Measurements from ENCODE around the gene IFI27L2. TPM values are rescaled to one million over a fixed set of nuclear protein-coding genes. Genes with fewer than 3 reads are reported as not detected.

The IFI27L2 gene
- total RNA-seq, 4 donors from 2014 or later = 32.8 to 108 (median 74.6) TPM; not detected in 1

- peak; percentile 98 for DNase-seq
- peaks cover 0 to 7% (median 3%) of the 10 kb centered on the region in 4 donors for H3K36me3 ChIP-seq
- TF ChIP-seq CTCF (IDR thresholded peaks at IDR 0.05) (peak in 1 of 5 experiments; percentile 8), POLR2AphosphoS5 (IDR thresholded peaks at IDR 0.05) (peak; percentile 99), POLR2A (IDR thresholded peaks at IDR 0.05) (peak; percentile 98), EP300 (IDR thresholded peaks at IDR 0.05; ENCODE audit: low read depth) (no peak)
- peak within 1 kb of the TSS; percentile 68 to 100 (median 96) for H3K4me3 ChIP-seq
- peaks cover 11 to 54% (median 34%) of the 10 kb centered on the region in 4 donors for H3K4me1 ChIP-seq
- intact Hi-C loops (cut with DNase I; ENCODE audit: low total_unique reads) = loop anchor here (5.0 kb wide), 1 partner anchor 1526 kb away; no protein-coding TSS in a partner anchor
- in situ Hi-C loops (cut with MboI; ENCODE audit: low pct_ligation_motif_present in 1 of 4, low pct_unique_long_range_greater_than_20kb in 1 of 4, low sequenced_read_pairs in 3 of 4) = no loop called here
- peaks cover 0 to 4% of the 10 kb centered on the region in 2 donors for H3K9me3 ChIP-seq
- no peaks in the 10 kb centered on the region for H3K27me3 ChIP-seq
- WGBS, 2 donors (ENCODE audit: low coverage in 1 of 2) = 0% methylated on average over 2 to 53 of the region's 77 CpGs
- peak within 1 kb of the TSS; percentile 95 to 99 (median 98) for H3K27ac ChIP-seq
These were observed 48.6 kb downstream of the IFI27L2 start, which contains the start of the genes DDX24 and IFI27L1 for GRCh38 chr14:94080621-94081385. DDX24 (minus strand) TSS chr14:94081202; CDS start chr14:94079742, 1,460 bp downstream. IFI27L1 (plus strand) TSS chr14:94081310; CDS start chr14:94096938, 15,628 bp downstream.

- peak overlapping the region; percentile 95 to 99 (median 98) for H3K27ac ChIP-seq
- in situ Hi-C loops (cut with MboI; ENCODE audit: low pct_ligation_motif_present in 1 of 4, low pct_unique_long_range_greater_than_20kb in 1 of 4, low sequenced_read_pairs in 3 of 4) = no loop called here
- H3K4me3 ChIP-seq = peak overlapping the region; percentile 68 to 100 (median 96)
- peaks cover 11 to 59% (median 34%) of the 10 kb centered on the region in 4 donors for H3K4me1 ChIP-seq
- WGBS, 2 donors (ENCODE audit: low coverage in 1 of 2) = 2 to 3% methylated on average over 10 to 15 of the region's 15 CpGs
- no peaks in the 10 kb centered on the region for H3K27me3 ChIP-seq
- TF ChIP-seq POLR2AphosphoS5 (IDR thresholded peaks at IDR 0.05) (no peak), POLR2A (IDR thresholded peaks at IDR 0.05) (no peak), CTCF (IDR thresholded peaks at IDR 0.05) (no peak), EP300 (IDR thresholded peaks at IDR 0.05; ENCODE audit: low read depth) (no peak)
- intact Hi-C loops (cut with DNase I; ENCODE audit: low total_unique reads) = loop anchor here (5.0 kb wide), 1 partner anchor 1527 kb away; no protein-coding TSS in a partner anchor
- peaks cover 0 to 6% of the 10 kb centered on the region in 2 donors for H3K9me3 ChIP-seq
- DNase-seq = no peak
- peaks cover 0 to 13% (median 4%) of the 10 kb centered on the region in 4 donors for H3K36me3 ChIP-seq
These were observed 49.3 kb downstream of the IFI27L2 start for GRCh38 chr14:94079891-94080620.

GRCh38 chr14:94077823-94078222, 51.6 kb downstream of the IFI27L2 start:
- H3K4me3 ChIP-seq = peak overlapping the region in 1 of 4 donors; percentile 100
- intact Hi-C loops (cut with DNase I; ENCODE audit: low total_unique reads) = no loop called here

More at GRCh38 chr14:94077823-94078222, 51.6 kb downstream of the IFI27L2 start:
- in situ Hi-C loops (cut with MboI; ENCODE audit: low pct_ligation_motif_present in 1 of 4, low pct_unique_long_range_greater_than_20kb in 1 of 4, low sequenced_read_pairs in 3 of 4) = no loop called here
- Histone ChIP-seq H3K9me3 (peaks cover 5 to 15% of the 10 kb centered on the region in 2 donors), H3K27me3 (no peaks in the 10 kb centered on the region), H3K36me3 (peaks cover 0 to 23% (median 5%) of the 10 kb centered on the region in 4 donors), H3K27ac (no peak overlapping the region), H3K4me1 (peaks cover 11 to 59% (median 34%) of the 10 kb centered on the region in 4 donors)
- TF ChIP-seq POLR2AphosphoS5 (IDR thresholded peaks at IDR 0.05) (no peak), CTCF (IDR thresholded peaks at IDR 0.05) (no peak), POLR2A (IDR thresholded peaks at IDR 0.05) (no peak), EP300 (IDR thresholded peaks at IDR 0.05; ENCODE audit: low read depth) (no peak)
- WGBS, 2 donors (ENCODE audit: low coverage in 1 of 2) = 83 to 94% methylated on average over 5 of the region's 5 CpGs
- no peak for DNase-seq

Other genes with a start within 250 kb of the IFI27L2 start
- not detected for gene FAM181A, start 202.3 kb downstream of the IFI27L2 start, total RNA-seq
- 10 to 100 TPM; 22.1 to 35.8 (median 27.9) TPM for gene ASB2, start 153.0 kb downstream of the IFI27L2 start, total RNA-seq
- gene CCDC197, start 132.3 kb downstream of the IFI27L2 start, total RNA-seq = not detected
- 1 to 10 TPM in 2 of 4 donors, not detected in 2; 2.6 to 2.7 TPM for gene OTUB2, start 103.3 kb downstream of the IFI27L2 start, total RNA-seq
- gene DDX24, start 48.4 kb downstream of the IFI27L2 start, total RNA-seq = 100 to 1,000 TPM in 1 of 4 donors, 10 to 100 TPM in 3; 70.2 to 319 (median 87.7) TPM
- gene IFI27L1, start 48.3 kb downstream of the IFI27L2 start, total RNA-seq = 10 to 100 TPM in 3 of 4 donors, not detected in 1; 12.3 to 21.3 (median 17.9) TPM
- 1,000 to 10,000 TPM in 1 of 4 donors, 100 to 1,000 TPM in 3; 124 to 1,625 (median 472) TPM for gene IFI27, start 18.9 kb downstream of the IFI27L2 start, total RNA-seq
- gene PPP4R4, start 44.7 kb upstream of the IFI27L2 start, total RNA-seq = not detected
- gene SERPINA10, start 163.7 kb upstream of the IFI27L2 start, total RNA-seq = under 1 TPM in 1 of 4 donors, not detected in 3; 0.55 TPM
- under 1 TPM in 3 of 4 donors, not detected in 1; 0.48 to 0.82 (median 0.80) TPM for gene SERPINA6, start 193.7 kb upstream of the IFI27L2 start, total RNA-seq
- gene SERPINA2, start 237.1 kb upstream of the IFI27L2 start, total RNA-seq = not detected

Measured in transverse colon (tissue), 4 donors.